ENCODE data around the gene ZBTB7B. TPM values are rescaled to one million over a fixed set of nuclear protein-coding genes. Genes with fewer than 3 reads are reported as not detected.

The ZBTB7B gene
- total and polyA plus RNA-seq, 2 donors (not counting 1 experiment from before 2014, with no cell fraction given) = 55.7 to 67.3 TPM

- peaks cover 39% of the 10 kb centered on the region for H4K20me1 ChIP-seq (ENCODE audit: control insufficient read depth, insufficient read depth, low read length, poor library complexity, severe bottlenecking)
- H3K4me3 ChIP-seq (ENCODE audit: control extremely low read depth in 1 of 5, extremely low read depth in 1 of 5, insufficient read depth in 1 of 5, low read depth in 2 of 5, low read length in 4 of 5) = no peak overlapping the region
- H3K27me3 Mint-ChIP-seq = no peaks in the 10 kb centered on the region
- H3K9me3 Mint-ChIP-seq (ENCODE audit: insufficient read depth) = no peaks in the 10 kb centered on the region
- ChIA-PET CTCF (interaction anchor here (0.6 to 8.7 kb wide), 19 partner anchors 10 to 637 kb away, joined by 3 to 110 read pairs (median 4); partner anchors contain the start of genes FLAD1, KRTCAP2, PMVK and PYGO2), POLR2A (interaction anchor here (0.7 to 3.8 kb wide), 9 partner anchors 10 to 868 kb away, joined by 3 to 32 read pairs (median 14); partner anchors contain the start of genes FLAD1, PBXIP1, PMVK and PYGO2)
- WGBS (ENCODE audit: insufficient coverage) = 82% methylated on average over 6 of the region's 18 CpGs
- peaks cover 0 to 26% of the 10 kb centered on the region in 2 experiments for H3K36me3 ChIP-seq (replicated peaks in 1 of 2; ENCODE audit: control extremely low read depth in 1 of 2, control insufficient read depth in 1 of 2, extremely low read depth in 1 of 2, insufficient read depth in 2 of 2, low read length in 1 of 2)
- H3K27ac ChIP-seq (ENCODE audit: low read length in 2 of 2) = peak overlapping the region in 1 of 2 donors; percentile 94
- no peak for TF ChIP-seq EZH2 (IDR thresholded peaks at IDR 0.05; ENCODE audit: borderline replicate concordance, insufficient read depth, low read depth, low read length, poor library complexity, severe bottlenecking)
- no peak for TF ChIP-seq CTCF (IDR thresholded peaks at IDR 0.05)
- H3K4me1 Mint-ChIP-seq = peaks cover 30% of the 10 kb centered on the region
- H3K79me2 ChIP-seq (ENCODE audit: control insufficient read depth, insufficient read depth, low read length) = peaks cover 71% of the 10 kb centered on the region
- peak overlapping the region; percentile 86 for H3K4me2 ChIP-seq (replicated peaks; ENCODE audit: low read depth, low read length, poor library complexity, severe bottlenecking)
- ATAC-seq (ENCODE audit: low read depth) = no peak
- DNase-seq = no peak
- H3K4me1 ChIP-seq (ENCODE audit: control insufficient read depth in 2 of 2, insufficient read depth in 2 of 2, low read length in 2 of 2) = peaks cover 22 to 44% of the 10 kb centered on the region in 2 donors
- no peak overlapping the region for H3K9ac ChIP-seq (ENCODE audit: low read length)
- H3K4me3 Mint-ChIP-seq = peak overlapping the region; percentile 62
- H3K27me3 ChIP-seq (replicated peaks in 1 of 4; ENCODE audit: control extremely low read depth in 1 of 4, control insufficient read depth in 3 of 4, insufficient read depth in 4 of 4, low read length in 3 of 4) = no peaks in the 10 kb centered on the region
- peak overlapping the region; percentile 5 for H3K27ac Mint-ChIP-seq
- intact Hi-C loops (cut with micrococcal nuclease) = loop anchor here (1.0 to 5.0 kb wide), 2 partner anchors 11 to 200 kb away; partner anchors contain the start of genes KRTCAP2, PYGO2 and TRIM46
- no peaks in the 10 kb centered on the region for H3K9me3 ChIP-seq (ENCODE audit: control extremely low read depth in 1 of 3, control insufficient read depth in 2 of 3, insufficient read depth in 1 of 3, low read length in 2 of 3)
- H2AFZ ChIP-seq (ENCODE audit: insufficient read depth, low read depth, low read length, poor library complexity, severe bottlenecking) = no peak overlapping the region
Observed at GRCh38 chr1:154972517-154973343, 29.9 kb upstream of the ZBTB7B start.
